HG03432 (cell line): Measurements from ENCODE around the gene KRT10.
"Not testable (repeated sequence)": the region's sequence is repeated elsewhere in the genome, so short reads cannot be mapped to it uniquely, and the experiment has no call there.

ENCODE experiments used
- ATAC-seq: cut with Tn5 transposase; IDR thresholded peaks from one replicate; pipeline ENCODE4 v1.9.1; 2021; ENCODE audit warnings: mild to moderate bottlenecking, moderate library complexity; ENCODE audit not compliant: unreplicated experiment

The KRT10 gene

DNA sequence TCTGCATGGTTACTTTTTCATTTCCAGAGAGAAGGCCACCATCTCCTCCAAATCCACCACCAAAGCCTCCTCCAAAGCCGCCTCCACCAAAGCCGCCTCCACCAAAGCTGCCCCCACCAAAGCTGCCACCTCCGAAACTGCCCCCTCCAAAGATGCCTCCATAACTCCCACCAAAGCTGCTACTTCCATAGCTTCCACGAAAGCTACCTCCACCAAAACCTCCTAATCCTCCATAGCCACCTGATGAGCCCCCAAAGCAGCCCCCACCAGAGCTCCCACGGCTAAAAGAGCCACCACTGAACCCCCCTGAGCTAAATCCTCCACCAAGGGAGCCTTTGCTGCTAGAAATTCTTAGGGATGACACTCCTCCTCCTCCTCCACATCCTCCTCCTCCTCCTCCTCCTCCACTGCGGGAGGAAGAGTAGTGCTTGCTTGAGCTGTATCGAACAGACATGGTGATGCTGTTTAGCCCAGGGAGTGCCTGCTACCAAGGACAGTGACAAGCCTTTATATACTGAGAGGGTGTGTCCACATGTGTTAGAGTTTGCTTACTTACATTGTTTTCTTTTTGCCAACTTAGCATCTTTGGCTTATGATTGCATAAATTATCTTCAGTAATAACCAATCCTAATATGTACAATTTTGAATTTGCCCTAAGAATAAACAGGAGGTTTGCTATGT, at the start of gene KRT10:
TSS of gene KRT10 (minus strand) at position 483 of the 681 bp plus-strand sequence. CDS start at position 454, 29 bp downstream.
- ATAC-seq = no peak

DNA sequence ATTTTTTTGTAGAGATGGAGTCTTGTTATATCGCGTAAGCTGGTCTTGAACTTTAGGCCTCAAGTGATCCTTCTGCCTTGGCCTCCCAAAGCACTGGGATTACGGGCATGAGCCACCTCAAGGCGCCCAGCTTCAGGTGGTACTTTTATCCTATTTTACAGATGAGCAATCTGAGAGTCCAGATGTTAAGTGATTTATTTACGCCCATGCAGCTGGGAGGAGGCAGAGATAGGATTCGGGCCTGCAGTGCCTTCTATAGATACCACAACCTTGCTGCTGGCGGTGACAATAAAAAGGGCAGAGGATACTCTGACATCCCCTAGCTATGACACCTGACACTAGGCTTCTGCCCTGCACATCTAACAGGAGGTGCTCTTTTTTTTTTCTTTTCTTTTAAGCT, 48.9 kb upstream of the KRT10 start:
- ATAC-seq = no peak

DNA sequence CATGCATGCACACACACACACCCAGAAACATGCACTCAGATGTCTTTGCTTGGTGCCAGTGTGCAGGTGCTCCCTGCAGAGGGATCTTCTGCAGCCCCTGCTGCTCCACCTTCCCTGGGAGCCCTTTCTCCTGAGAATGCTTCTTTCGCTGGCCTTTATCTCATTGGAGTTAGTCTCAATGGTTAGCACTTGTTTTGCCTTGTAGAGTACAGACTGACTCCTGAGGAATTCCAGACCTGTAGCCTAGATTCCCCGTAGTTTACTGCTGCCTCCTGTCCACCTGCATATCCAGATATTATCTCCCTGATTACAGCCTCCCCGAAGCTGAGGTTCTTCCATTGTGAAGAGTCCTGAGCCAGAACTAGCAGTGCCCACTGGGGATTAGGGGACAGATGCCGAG, 47.7 kb upstream of the KRT10 start:
- no peak for ATAC-seq

DNA sequence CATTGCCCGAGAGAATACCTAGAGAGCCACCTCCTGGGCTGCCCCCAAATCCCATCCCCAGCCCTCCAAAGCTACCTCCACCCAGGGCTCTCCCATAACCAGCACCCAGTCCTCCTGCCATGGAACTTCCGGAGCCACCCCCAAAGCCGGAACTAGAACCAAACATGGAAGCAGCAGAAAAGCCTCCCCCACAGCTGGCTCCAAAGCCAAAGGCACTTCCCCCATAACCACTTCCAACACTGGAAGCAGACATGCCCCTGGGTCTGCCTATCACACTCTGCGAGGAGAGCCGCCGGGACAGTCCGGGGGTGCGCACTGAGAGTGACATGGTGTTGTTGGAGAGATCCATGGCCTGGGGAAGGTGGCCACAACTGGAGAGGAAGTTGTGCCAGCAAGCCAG, 44.4 kb upstream of the KRT10 start, which contains the start of gene KRT12:
TSS of gene KRT12 (minus strand) at position 386 of the 400 bp plus-strand sequence. CDS start at position 349, 37 bp downstream.
- ATAC-seq = no peak

DNA sequence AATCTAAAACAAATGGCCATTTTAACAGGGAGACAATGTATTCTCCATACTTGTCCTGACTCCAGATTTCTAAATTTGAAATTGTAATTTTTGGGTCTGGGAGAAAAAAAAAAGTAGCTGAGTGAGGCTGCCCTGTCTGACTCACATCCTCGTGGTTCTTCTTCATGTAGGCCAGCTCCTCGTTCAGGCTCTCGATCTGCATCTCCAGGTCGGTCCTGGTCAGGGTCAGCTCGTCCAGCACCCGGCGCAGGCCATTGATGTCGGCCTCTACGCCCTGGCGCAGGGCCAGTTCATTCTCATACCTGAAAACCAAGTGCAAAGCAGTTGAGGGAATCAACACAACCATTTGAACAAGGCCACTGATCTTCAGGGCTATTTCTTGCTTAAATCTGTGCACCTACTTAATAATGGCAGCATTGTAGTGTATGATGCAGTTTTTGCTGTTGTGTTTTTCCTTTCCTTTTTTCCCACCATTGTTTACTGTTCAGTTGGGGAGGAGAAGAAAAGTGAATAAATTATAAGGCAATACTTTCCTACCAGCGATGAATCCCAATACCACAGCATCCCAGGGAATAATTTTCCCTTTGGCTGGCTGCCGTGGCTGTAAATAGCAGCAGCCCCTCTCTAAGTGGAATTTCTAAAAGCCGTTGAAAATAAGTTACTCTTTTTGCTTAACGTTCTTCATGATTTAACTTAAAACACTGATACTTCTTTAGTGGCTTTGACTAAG, 42.4 kb upstream of the KRT10 start:
- no peak for ATAC-seq

DNA sequence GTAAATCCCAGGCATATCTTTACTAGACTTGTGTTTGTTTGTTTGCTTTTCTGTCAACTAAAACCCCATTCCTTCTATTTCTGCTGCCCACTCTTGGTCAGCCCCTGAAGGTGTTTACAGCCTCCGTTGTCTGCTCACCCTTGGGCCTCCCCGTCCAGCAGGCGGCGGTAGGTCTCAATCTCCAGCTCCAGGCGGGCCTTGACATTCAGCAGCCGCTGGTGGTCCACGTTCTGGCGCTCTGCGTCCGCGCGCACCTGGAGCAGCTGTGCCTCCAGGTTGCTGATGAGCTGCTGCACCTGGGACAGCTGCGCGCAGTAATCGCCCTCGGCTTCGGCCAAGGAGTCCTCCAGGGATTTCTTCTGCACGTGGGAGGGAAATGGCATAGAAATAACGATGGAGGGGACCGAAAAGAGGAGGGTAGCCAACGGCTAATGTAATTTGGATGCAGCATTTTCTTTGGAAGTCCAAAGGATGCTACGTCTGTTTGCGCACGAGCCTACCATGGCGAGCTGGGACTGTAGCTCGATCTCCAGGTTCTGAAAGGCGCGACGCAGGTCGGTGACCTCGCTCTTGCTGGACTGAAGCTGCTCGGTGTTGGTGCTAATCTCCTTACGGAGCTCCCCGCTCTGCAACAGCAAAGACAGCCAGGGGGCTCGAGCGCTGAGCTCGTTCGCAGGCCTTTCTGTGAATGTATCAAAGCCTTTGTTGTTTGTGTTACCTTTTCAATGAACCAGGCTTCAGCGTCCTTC, 40.7 kb upstream of the KRT10 start:
- ATAC-seq = no peak

DNA sequence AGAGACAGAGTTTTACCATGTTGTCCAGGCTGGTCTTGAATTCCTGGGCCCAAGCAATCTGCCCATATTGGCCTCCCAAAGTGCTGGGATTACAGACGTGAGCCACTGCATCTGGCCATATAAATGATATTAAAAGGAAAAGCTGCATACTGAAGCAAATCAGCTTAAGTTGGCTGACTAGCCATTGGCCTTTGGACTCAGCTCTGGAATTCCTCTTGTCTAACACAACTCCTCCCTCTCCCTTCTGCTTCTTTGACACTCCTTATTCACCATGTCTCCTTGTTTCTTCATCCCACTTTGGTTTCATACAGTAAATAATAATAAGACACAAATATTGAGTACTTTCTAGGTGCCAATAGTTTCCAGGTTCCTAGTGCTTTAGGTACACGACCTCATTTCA, 37.1 kb upstream of the KRT10 start:
- ATAC-seq = no peak

DNA sequence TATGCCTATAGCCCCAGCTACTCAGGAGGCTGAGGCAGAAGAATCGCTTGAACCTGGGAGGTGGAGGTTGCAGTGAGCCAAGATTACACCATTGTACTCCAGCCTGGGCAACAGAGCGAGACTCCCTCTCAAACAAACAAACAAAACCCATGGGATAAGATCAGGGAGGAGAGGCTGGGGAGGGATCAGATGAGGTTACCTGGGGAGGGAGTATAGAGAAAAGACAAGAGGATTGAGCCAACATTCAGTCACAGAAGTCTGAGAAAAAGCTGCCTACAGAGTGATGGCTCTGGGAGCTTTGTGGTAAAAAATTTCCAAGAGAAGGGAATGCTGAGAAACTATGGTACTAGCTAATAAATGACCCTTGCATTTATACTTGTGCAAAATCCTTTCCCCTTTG, 36.3 kb upstream of the KRT10 start:
- not testable (repeated sequence) for ATAC-seq

DNA sequence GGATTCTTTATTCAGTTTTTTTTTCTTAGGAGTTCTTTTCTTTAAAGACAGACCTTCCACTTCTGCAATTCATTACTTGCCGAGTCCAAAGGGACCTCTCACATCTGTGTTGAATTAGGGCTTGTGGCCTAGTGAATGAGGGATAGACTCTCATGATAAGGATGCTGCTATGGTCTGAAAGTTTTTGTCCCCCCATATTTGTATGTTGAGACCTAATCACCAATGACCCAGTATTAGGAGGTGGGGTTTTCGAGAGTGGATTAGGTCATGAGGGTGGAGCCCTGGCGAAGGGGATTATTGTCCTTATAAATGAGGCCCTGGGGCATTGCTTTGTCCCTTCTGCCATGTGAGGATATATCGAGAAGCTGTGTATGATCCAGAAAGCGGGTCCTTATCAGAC, 35.1 kb upstream of the KRT10 start:
- ATAC-seq = no peak

DNA sequence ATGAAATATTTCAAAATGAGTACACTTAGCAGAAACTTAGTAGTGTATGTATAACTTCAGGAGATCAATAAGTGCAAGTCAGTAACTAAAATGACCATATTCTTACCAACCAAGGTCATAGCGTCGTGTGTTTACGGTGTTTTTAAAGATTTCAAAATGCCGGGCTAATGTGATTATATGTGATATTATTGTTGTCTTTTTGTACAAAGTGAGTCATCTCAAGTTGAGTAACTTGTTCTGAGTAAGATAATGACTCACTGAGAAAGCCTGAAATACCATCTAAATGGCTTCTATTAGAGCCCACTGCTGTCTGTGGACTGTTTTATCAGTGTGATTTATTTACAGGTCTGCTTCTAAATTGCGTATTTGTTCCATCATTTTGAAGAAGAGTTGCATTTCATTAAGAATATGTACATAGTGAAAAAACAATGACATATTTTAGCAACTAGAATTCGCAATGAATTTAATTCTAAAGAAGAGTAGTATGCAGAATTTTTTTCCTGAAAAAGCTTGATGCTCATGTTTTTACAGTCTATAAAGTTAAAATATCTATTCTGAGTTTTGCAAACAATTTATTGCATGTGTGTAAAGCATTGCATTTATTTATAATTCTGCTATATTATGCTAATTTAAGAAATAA, 31.9 kb upstream of the KRT10 start:
- ATAC-seq = no peak

DNA sequence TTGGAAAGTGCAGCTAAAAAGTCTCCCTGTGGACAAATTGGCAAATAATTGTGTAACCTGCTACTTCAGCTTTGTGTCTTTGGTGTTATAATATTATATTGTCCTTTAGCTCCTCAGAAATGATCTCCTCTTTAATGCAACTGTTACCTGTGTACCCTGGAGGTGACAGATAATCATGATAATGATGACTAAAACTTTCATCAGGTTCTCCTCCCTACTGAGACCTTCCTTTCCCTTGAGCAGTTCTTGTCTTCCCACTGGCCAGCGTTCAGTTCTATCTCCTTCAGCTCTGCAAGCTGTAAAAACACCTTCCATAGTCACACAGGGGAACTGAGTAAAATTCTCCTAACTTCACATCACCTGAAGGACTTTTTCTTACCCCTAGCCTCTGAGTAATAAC, 29.9 kb upstream of the KRT10 start:
- ATAC-seq = no peak

DNA sequence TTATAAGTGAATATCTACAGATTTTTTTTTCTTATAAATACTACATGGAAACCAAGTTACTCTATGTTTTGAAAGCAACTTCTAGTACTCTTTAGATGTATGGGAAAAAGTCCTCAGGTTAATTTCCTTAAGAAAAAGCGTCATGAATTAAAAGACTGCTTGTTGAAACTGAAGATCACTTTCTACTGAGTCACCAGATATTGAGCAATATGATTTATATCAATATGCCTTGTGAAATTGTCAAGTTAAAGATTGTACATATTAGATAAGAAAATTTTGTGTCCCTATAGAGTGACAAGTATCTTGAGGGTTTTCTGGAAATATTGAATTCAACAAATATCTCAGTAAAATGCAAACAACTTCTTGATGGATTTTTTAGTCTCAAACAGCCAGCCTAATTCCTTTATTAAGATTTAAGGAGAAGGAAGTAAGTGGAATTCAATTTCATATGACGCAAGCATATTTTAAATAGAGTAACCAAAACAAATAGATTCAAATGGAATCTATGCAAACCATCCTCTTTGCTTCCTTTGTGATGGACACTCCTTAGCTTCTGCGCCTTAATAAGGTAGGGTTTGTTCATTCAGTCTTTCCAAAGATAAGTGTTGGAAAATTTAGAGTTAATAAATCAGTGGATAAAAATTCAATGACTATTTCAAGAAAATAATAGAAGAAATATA, 28.0 kb upstream of the KRT10 start:
- ATAC-seq = no peak

DNA sequence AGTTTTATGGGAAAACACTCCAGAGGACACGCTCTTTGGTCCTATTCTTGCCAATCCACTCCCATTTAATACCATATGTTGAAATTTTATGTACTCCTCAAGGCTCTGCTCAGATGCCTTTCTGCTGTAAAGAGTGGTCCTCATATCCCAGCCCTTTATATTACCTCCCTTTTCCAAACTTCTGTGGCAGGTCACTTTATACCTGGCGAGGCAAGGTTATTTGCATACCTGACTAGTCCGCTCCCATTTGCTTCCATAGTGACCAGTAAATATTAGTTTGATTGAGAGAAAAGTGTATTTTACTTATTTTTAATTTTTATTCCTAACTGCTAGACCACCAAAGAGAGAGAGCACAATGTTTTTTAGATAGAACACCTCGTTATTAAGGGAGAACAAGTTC, 27.3 kb upstream of the KRT10 start:
- no peak for ATAC-seq

DNA sequence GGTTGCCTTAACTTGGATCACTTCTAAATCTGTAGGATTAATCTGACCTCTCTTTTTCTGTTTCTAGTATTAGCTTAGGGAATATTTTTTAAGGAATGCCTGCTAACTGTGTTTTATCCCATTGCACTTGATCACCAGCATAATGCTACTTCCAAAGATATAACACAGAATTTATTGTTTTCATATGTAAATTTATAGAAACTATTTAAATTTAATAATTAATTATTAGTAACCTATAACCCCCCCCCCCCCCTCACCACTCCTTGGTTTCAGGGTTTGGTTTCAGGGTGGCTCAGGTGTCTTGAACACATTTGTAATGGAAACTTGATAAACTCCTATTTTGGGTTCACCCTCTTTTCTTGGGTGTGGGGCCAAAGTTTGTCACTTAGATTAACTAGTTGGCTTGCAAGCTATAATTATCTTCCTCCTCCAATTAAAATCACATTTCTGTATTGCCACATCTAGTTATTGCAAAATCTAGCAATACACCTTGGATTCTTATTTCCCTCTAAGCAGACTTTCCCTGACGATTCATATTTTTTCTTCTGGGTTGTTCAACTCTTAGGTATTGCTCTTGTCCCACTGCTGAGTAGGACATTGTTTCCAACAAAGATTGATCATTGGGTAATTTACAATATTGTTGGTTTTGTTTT, 26.3 kb upstream of the KRT10 start:
- no peak for ATAC-seq

DNA sequence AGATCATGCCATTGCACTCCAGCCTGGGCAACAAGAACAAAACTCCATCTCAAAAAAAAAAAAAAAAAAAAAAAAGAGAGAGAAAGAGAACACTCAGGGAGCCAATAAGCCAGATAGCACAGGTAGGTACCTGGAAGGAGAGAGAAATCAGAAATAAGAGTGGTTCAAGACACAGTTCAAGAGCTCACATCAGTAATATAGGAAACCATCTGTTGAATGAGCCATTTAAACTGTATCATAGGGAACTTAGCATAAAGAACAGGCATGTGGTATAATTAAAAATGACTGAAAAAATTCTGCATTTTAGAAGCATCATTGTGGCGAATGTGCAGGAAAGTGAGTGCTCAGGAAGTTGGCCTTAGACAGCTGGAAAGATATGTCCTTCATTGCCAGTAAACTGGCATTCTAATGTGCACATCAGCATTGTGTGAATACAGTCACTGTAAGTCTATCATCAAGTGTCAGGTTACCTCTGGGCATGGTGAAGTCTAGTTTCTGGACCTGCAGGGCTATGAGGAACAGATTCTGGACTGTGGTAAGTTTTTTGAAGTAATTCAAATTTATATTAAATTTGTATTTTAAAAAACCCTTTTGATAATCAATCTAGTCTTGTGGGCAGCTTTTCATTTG, 24.2 kb upstream of the KRT10 start:
- no peak for ATAC-seq

DNA sequence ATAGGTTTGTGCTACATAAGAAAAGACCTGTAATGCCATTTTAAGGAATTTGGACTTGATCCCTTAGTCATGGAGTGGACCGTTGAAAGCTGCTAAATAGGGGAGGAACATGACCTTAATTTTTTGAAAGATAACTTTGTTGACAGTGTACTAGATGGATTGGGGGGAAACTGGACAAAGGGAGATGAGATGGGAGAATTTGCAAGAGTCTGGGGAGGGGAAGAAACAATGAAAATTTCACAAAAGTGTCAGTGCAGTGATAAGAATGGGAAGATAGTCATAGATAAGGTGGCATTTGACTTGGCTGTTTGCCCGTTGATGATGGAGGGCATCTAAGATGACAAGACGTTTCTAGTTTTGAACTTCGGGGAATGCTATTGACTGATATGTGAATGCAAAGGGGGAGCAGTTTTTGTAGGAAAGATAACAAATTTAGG, 22.3 kb upstream of the KRT10 start:
- ATAC-seq = no peak

DNA sequence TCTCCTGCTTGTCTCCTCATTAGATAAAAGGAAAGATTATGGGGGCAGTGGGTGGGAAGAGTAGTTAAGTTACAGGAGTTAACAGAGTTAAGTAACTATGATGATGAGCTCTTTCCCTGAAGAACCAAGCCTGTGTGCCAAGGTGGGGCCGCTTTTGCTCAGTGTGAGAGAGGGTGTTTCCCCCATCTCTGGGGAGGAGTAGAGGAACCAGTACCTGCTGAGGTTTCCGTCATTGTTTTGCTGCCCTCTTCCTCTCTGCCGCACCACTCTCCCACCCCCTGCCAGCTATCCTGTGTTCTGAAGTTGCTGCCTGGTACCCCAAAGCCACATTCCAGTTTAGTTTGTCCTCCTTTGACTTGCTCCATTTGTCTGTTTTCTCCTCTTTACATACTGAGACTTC, 20.8 kb upstream of the KRT10 start:
- no peak for ATAC-seq

DNA sequence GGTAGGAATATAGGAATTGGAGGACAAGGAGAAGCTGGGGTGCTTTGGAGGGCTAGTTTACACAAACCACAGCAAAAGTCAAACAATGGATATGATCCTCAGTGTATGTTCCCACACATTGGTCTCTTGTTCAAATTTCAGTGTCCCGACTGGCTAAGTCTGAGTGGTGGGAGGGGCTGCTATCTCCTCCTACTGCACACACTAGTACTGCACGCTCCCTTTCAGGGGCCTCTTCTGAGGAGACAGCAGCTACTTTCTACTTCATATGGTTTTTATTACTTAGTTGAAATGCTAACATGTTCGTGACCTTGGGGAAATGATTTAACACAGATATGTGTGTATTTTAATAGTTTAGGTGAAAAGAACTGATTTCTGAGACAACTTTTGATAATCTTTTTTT, 18.8 kb upstream of the KRT10 start:
- no peak for ATAC-seq

DNA sequence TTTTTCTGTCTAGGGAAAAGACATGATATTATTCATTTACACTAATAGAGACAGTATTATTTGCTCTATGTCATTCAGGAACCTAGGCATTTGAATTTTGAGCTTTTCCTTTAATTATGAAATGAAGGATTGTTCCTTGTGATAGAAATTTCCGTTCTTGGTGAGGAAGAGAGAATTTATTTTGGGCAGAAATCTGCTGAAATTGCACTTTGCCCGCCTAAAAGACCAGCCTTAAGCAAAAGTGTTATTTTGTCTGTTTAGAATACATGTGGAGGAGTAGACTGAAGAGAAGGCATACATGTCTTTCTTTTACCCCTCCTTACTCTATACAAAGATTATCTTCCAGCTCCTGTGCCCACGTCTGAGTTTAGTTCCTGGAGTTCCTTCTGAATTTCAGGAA, 16.8 kb upstream of the KRT10 start:
- ATAC-seq = no peak

DNA sequence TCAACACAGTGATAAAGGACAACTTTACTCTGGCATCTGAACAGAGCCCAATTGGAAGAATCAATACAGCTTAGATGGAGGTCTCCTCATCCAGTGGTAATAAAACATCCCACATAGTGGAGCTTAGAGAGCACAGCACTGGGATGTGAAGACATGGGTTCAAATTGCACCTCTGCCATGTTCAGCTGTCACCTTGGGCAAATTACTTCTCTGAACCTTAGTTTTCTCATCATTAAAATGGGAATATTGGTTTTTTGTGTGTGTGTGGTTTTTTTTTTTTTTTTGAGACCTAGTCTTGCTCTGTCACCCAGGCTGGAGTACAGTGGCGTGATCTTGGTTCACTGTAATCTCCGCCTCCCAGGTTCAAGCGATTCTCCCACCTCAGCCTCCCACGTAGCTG, 13.6 kb upstream of the KRT10 start:
- ATAC-seq = no peak
